OCI-LY1 (cell line): Measurements from ENCODE around the gene ANKRD55.

Experiments used
- H2AFZ ChIP-seq: fragments of 200-600 bp; sonication (generic), shearing (Covaris generic); 2 replicates; pipeline ENCODE4 v1.6.0; 2014; ENCODE audit warnings: antibody characterized with exemption, mild to moderate bottlenecking, low read length
- H3F3A ChIP-seq: fragments of 200-600 bp; sonication (generic), shearing (Covaris generic); 2 replicates; pipeline ENCODE4 v1.6.0; 2014; ENCODE audit warnings: mild to moderate bottlenecking, antibody characterized with exemption, low read length, moderate library complexity; ENCODE audit not compliant: insufficient read depth
- H3K27ac ChIP-seq: fragments of 200-600 bp; sonication (generic); 2 replicates; pipeline ENCODE4 v1.5.1; 2014; ENCODE audit warnings: low read length, mixed run types, mild to moderate bottlenecking, low read depth; ENCODE audit not compliant: poor library complexity, severe bottlenecking
- H3K27me3 ChIP-seq: fragments of 200-600 bp; sonication (generic); 2 replicates; pipeline ENCODE4 v1.6.0; 2014; ENCODE audit warnings: antibody characterized with exemption, mild to moderate bottlenecking, low read length, moderate library complexity; ENCODE audit not compliant: insufficient read depth
- H3K36me3 ChIP-seq: fragments of 200-600 bp; sonication (generic); 2 replicates; pipeline ENCODE4 v1.6.1; 2014; ENCODE audit warnings: mild to moderate bottlenecking, antibody characterized with exemption, low read length, moderate library complexity, mixed read lengths; ENCODE audit not compliant: insufficient read depth
- H3K4me1 ChIP-seq: fragments of 200-600 bp; sonication (generic); 2 replicates; pipeline ENCODE4 v1.5.1; 2014; ENCODE audit warnings: mild to moderate bottlenecking, low read length, moderate library complexity; ENCODE audit not compliant: insufficient read depth, severe bottlenecking
- H3K4me2 ChIP-seq: fragments of 200-600 bp; sonication (generic), shearing (Covaris generic); 2 replicates; pipeline ENCODE4 v1.6.1; 2014; ENCODE audit warnings: low read length
- H3K4me3 ChIP-seq: fragments of 200-600 bp; sonication (generic); 2 replicates; pipeline ENCODE4 v1.5.1; 2014; ENCODE audit warnings: low read length, low read depth, mild to moderate bottlenecking, mixed read lengths; ENCODE audit not compliant: poor library complexity, severe bottlenecking
- H3K79me2 ChIP-seq: fragments of 200-600 bp; shearing (Covaris generic); 2 replicates; pipeline ENCODE4 v1.6.1; 2016; ENCODE audit warnings: mixed run types, low read length, mixed read lengths; ENCODE audit not compliant: insufficient read depth
- H3K9ac ChIP-seq: fragments of 200-600 bp; sonication (generic), shearing (Covaris generic); 2 replicates; pipeline ENCODE4 v1.6.1; 2014; ENCODE audit warnings: mild to moderate bottlenecking, low read length, mixed read lengths
- H3K9me2 ChIP-seq: fragments of 200-600 bp; sonication (generic), shearing (Covaris generic); 2 replicates; pipeline ENCODE4 v1.6.1; 2014; ENCODE audit warnings: low read depth, mild to moderate bottlenecking, low read length, mixed read lengths
- H3K9me3 ChIP-seq: fragments of 200-600 bp; shearing (Covaris generic); 2 replicates; pipeline ENCODE4 v1.6.1; 2014; ENCODE audit warnings: low read length, mixed read lengths
- H4K20me1 ChIP-seq: fragments of 200-600 bp; sonication (generic), shearing (Covaris generic); 2 replicates; pipeline ENCODE4 v1.6.0; 2016; ENCODE audit warnings: mild to moderate bottlenecking, low read length; ENCODE audit not compliant: insufficient read depth
- CTCF ChIP-seq: fragments of 200-600 bp; sonication (generic), shearing (Covaris generic); IDR thresholded peaks from 2 replicates; pipeline ENCODE4 v1.5.1; 2017; ENCODE audit warnings: mild to moderate bottlenecking, antibody characterized with exemption, low read length, moderate library complexity, mixed read lengths
- EZH2 ChIP-seq: fragments of 200-600 bp; sonication (generic), shearing (Covaris generic); IDR thresholded peaks from 2 replicates; pipeline ENCODE4 v1.8.0; 2017; ENCODE audit warnings: borderline replicate concordance, mixed run types, mild to moderate bottlenecking, antibody characterized with exemption, low read length, moderate library complexity, mixed read lengths

The ANKRD55 gene

GRCh38 chr5:56211298-56211865, 21.7 kb downstream of the ANKRD55 start:
- no peak overlapping the region for H3K4me2 ChIP-seq
- H3K4me1 ChIP-seq: no peaks in the 10 kb centered on the region
- no peak overlapping the region for H3K27ac ChIP-seq

GRCh38 chr5:56208681-56209080, 24.4 kb downstream of the ANKRD55 start:
- no peaks in the 10 kb centered on the region for H3K9me3 ChIP-seq
- TF ChIP-seq EZH2 (no peak), CTCF (no peak)
- H3K4me3 ChIP-seq: no peak overlapping the region
- no peaks in the 10 kb centered on the region for H3K79me2 ChIP-seq
- H4K20me1 ChIP-seq: no peaks in the 10 kb centered on the region
- H3K9me2 ChIP-seq: no peaks in the 10 kb centered on the region
- no peaks in the 10 kb centered on the region for H3F3A ChIP-seq
- H3K4me2 ChIP-seq: no peak overlapping the region
- no peaks in the 10 kb centered on the region for H3K4me1 ChIP-seq
- H2AFZ ChIP-seq: no peak overlapping the region
- no peak overlapping the region for H3K9ac ChIP-seq
- H3K27ac ChIP-seq: no peak overlapping the region
- no peaks in the 10 kb centered on the region for H3K27me3 ChIP-seq
- no peaks in the 10 kb centered on the region for H3K36me3 ChIP-seq

More at GRCh38 chr5:56211298-56211865, 21.7 kb downstream of the ANKRD55 start:
- Histone ChIP-seq H3K36me3 (no peaks in the 10 kb centered on the region), H3K9me3 (no peaks in the 10 kb centered on the region), H3K79me2 (no peaks in the 10 kb centered on the region), H3F3A (no peaks in the 10 kb centered on the region), H3K27me3 (no peaks in the 10 kb centered on the region), H2AFZ (no peak overlapping the region), H3K9me2 (no peaks in the 10 kb centered on the region), H3K9ac (no peak overlapping the region), H4K20me1 (no peaks in the 10 kb centered on the region), H3K4me3 (no peak overlapping the region)
- TF ChIP-seq EZH2: no peak
- no peak for TF ChIP-seq CTCF

GRCh38 chr5:56207537-56207936, 25.6 kb downstream of the ANKRD55 start:
- H3K4me2 ChIP-seq: no peak overlapping the region
- H2AFZ ChIP-seq: no peak overlapping the region
- H3K4me3 ChIP-seq: no peak overlapping the region
- no peaks in the 10 kb centered on the region for H3K4me1 ChIP-seq
- H3K9ac ChIP-seq: no peak overlapping the region
- no peaks in the 10 kb centered on the region for H3K36me3 ChIP-seq
- no peaks in the 10 kb centered on the region for H3K79me2 ChIP-seq
- no peaks in the 10 kb centered on the region for H3K27me3 ChIP-seq
- no peak overlapping the region for H3K27ac ChIP-seq
- H3K9me3 ChIP-seq: no peaks in the 10 kb centered on the region
- no peaks in the 10 kb centered on the region for H3F3A ChIP-seq
- no peaks in the 10 kb centered on the region for H4K20me1 ChIP-seq
- no peak for TF ChIP-seq CTCF
- no peak for TF ChIP-seq EZH2
- H3K9me2 ChIP-seq: no peaks in the 10 kb centered on the region
